Posterior cingulate gyrus (tissue), 11 donors: Measurements from ENCODE around the gene C3orf20.
A peak's percentile ranks its signal among the peaks of the same experiment; 100 is the strongest.
"Not testable (repeated sequence)": the region's sequence is repeated elsewhere in the genome, so short reads cannot be mapped to it uniquely, and the experiment has no call there.

ENCODE experiments used
- DNase-seq, 10 donors: peaks; one replicate each; pipeline versions ENCODE4 v3.0.0 to v3.0.0-alpha.2; 2020 to 2021; ENCODE audit warnings: mixed read lengths in 3 of 10
- intact Hi-C: fragments of 100-400 bp; cut with DNase I; formaldehyde crosslinking; loops from one replicate; pipeline ENCODE4 v1.15.1; 2023

The C3orf20 gene

DNA sequence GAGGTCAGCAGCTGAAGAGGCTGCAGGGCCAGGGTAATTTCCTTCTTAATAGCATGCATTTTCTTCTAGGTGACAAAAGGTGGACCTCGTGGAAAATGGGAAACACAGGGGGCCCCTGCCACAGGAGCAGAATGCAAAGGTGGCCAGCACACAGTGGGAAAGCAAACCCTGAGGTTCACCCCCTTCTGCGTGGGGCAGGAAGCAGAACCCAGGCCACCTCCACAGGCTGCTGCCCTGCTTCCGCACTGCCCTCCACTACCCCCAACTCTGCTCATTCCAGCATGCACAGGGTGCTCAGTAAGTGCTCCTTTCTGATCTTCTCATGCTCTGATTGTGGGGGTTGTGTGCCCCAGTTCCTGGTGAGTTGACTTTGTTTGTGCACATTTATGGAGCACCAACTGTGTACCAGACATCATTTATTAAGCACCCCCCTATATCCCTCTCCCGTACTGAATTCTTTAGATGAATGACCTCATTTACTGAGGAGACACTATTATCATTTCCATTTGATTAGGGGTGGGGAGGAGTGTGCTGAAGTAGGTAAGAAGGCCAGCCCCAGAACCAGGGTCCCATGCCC, 131.1 kb downstream of the C3orf20 start:
- DNase-seq, result peak in 1 of 10 donors; percentile 36
- intact Hi-C loops, result no loop called here

DNA sequence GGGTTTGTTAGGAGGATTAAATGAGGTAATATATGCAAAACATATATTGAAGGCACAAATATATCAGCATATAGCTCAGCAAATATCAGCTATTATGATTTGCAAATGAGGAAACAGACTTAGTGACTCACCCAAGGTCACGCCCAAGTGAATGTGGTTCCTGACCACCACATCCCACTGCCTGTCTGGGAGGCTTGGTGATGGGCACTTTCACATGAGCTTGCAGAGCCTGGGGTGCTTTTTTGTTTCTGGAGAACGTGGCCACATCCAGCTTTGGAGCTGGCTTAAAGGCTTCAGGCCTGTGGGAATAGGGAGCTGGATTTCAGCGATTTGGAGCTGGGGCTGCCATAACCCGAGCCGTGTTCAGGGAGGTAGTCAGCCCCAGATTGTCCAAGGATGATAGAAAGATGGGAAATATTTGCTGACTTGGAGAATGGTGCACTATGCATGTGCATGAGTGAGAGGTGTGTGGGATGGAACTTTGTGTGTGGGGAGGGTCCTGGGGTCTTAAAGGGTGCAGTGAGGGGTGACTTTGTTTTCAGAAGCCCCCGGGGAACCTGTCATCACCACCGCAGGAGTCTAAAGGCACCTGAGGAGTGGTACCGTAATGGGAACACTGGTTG, 131.8 kb downstream of the C3orf20 start:
- intact Hi-C loops, result no loop called here
- no peak for DNase-seq

DNA sequence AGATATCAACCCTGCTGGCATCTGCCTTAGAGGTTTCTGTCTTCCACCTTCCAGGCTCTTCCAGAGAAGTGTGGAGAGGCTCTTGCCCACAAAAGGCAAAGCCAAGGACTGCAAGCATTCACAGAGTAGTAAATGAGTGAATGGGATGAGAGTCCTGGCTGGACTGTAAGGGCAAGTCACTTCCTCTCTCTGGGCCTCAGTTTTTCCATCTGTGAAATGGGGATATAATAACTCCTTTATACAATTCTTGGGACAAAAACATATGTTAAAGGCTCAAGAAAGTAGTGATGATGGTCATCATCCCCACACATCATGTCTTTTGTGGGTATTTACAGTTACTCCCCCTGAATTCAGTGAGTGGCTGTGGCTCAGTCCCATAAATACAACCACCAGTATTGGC, 133.1 kb downstream of the C3orf20 start:
- peak in 1 of 10 donors; percentile 5 for DNase-seq
- intact Hi-C loops, result no loop called here

DNA sequence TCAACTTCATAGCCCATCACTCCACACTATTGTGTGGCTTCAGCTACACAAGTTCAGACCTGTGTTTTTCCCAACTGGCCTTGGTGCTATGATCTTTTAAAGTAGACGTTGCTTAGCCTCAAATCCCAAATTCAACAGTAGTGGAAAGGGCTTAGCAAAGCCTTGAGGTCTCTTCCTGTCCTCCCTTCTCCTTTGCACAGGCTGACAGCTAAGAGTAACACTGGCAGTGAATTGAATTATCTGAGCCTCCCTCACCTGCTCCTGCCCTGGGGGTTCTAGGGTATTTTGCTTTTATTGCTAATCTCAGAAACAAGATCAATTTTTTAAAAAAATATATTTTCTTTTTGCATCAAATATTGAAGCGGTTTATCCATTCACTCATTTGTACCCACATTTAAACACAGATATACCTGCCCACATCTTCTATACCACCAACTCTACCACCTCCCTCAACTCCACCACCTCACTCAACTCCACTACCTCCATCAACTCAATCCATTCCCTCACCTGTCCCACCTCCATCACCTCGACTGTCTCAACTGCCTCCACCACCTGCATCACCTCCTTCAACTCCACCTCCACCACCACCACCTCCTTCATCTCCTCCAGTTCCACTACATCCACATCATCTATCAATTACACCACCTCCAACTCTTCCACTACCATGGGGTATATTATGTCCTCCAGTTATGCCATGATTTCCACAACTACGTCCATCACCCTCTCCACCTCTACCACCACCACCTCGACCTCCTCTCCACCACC, 133.7 kb downstream of the C3orf20 start:
- intact Hi-C loops, result no loop called here
- DNase-seq, result no peak

DNA sequence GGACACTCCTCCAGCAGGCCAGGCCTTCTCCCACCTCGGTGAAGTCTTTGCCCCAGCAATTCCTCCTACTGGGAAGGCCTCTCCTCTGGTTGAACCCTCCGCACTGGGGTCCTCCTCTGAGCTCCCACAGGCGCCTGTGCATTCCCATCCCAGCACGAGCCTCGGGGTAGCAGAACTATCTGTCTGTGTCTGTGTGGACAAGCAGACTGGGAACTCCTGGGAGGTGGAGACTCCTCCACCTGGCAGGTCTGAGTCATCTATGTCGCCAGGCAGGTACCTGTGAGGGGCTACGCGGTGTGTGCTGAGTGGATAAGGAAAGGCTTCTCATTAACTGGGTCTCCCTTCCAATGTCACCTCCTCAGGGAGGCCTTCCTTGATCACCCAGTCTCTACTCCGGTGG, 134.7 kb downstream of the C3orf20 start:
- DNase-seq, intact Hi-C loops: not testable (repeated sequence)

DNA sequence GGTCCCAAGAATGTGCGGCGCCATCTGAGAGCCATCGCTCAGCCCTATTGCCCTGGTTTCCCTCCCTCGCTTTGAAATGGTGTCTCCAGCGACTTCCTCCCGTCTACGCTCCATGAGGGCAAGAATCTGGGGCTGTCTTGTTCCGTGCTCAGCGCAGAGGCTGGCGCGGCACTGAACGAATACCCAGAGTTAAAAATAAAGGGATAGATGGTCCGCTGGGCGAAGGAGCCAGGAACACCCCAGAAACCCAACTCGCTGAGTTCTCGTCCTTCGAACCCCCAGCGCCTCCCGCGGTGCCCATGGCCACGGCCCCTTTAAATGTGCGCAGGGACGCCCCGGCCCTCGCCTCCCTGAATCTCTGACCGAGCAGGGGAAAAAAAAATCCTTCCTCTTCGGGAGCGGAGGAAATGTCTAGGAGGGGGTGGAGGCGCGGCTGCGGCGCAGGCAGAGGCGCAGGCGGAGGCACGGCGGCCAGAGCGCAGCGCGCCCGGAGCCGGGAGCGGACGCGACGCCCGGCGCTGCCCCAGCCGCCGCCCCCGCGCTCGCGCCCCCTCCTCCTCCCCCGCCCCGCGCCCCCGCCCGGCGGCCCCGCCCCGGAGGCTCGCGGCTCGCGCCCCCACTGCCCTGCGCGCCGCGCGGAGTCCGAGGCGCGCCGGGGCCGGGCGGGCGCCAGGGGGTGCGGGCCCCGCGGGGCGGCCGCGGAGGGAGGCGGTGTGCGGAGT, 135.3 kb downstream of the C3orf20 start:
- intact Hi-C loops, result no loop called here

DNA sequence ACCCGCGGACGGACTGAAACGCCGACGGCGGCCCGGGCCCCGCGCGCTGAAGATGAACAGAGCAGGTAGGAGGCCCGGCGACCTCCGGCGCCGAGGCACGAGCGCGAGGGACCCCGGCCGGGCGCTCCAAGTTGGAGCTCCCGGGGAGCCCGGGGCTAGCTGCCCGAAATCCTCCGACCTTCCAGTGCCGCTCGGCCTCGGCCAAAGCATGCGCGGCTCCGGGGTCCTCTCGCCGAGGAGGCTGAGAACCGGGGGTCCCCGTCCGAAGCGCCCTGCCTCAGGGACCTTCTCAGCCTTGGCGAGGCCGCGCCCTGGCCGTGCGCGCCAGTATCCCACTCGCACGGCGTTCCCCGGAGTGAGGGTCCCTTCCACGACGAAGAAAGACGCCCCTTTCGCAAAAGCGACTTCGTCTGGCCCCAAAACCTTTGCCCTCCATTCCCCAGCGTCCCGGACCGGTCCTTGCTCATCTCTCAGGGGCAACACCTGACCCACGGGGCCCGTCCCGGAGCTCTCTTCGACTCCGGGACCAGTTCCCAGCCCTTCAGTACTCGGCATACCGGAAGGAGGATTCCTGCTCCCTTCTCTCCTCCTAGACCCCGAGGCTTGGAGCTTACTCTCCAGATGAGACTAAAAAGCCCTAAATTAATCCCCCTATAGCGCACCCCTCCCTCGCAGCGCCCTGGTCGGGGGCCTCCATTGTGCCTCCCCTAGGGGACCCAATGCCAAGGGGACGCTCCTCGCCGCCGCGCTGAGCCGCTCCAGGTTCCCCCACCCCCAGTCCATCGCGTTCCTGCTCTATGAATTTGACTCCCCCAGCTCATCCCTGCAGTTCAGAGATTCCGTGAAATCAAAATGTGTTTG, 136.1 kb downstream of the C3orf20 start:
- intact Hi-C loops, result no loop called here
- DNase-seq, result peak in 1 of 10 donors; percentile 76

More for the DNA sequence above, 135.3 kb downstream of the C3orf20 start:
- peak in 1 of 10 donors; percentile 82 for DNase-seq

DNA sequence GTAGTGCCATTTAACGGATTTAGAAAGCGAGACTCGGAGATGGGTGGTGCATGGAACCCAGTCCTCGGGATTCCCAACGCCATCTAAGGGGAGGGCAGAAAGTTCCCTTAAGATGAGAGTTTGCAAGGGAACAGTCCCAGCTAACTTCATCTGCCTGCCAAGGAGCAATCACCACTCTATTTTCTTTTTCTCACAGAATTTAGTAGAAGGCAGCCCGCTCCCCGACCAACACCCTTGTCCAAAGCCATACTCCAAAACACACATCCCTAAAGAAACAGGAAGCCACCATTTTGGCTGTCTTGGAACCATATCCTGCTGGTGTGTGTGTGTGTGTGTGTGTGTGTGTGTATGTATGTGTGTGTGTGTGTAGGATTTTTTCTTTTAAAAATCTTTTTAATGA, 136.7 kb downstream of the C3orf20 start:
- peak in 1 of 10 donors; percentile 19 for DNase-seq
- intact Hi-C loops, result no loop called here

DNA sequence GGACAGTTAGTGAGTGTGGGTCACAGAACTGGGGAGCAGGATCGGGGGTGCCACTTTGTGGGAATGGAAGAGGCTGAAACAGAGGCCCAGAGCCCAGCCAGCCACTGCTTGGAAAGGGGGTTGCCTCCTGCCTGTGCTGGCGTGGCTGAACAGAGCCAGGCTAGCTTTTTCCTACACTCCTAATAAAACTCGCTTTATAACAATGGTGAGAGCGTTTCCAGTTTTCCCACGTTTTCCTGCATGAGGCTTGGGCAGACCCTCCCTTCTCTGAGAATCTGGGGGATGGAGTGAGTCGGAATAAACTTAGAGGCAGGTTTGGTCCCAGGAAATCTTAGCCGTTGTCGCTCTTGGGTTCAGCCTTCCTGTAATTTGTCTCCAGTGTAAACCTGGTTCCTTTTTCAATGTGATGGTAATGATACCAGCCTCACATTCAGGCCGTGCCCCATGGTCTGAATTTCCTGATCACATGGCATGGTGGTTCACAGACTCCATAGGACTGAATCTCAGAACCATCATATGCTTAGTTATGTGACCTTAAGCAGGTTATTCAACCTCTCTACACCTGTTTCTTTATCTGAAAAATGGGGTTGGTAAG, 137.4 kb downstream of the C3orf20 start:
- peak in 1 of 10 donors; percentile 54 for DNase-seq
- intact Hi-C loops, result no loop called here

DNA sequence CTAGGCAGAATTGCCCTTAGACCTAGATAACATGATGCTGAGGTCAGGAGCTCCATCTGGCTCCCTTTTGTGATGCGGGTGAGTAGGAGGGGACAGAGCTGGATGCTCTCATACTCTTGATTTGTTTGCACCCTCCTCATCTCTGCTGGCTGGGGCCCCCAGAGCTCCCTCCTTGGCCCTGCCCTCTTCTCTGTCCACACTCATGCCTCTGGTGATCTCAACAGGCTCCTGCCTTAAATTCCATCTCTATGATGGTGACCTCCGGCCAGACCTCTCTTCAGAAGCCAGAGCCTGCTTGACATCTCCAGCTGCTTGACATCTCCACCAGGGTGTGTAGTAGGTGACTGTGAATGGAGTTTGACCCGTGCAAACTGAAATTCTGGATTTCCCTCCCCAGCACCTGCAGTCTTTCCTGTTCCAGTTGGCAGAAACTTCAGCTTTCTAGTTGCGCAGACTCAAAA, 139.5 kb downstream of the C3orf20 start:
- DNase-seq, result peak in 1 of 10 donors; percentile 24
- intact Hi-C loops, result no loop called here

DNA sequence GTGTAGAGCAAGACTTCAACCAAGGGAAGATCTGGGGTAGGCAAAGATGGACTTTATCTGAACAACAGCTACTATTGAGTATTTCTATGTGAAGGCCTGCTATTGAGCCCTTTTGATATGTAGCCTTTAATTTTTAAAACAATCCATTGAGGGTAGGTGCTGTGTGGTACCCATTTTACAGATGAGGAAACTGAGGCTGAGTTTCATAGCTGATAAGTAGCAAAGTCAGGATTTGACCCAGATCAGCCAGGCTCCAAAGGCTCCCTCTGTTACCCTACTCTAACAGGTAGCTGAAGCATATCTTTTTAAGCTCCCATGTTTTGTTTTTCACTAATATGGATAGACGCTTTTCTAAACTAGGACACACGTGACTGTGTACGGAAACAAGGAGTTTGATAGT, 141.4 kb downstream of the C3orf20 start:
- DNase-seq, result no peak
- intact Hi-C loops, result no loop called here

DNA sequence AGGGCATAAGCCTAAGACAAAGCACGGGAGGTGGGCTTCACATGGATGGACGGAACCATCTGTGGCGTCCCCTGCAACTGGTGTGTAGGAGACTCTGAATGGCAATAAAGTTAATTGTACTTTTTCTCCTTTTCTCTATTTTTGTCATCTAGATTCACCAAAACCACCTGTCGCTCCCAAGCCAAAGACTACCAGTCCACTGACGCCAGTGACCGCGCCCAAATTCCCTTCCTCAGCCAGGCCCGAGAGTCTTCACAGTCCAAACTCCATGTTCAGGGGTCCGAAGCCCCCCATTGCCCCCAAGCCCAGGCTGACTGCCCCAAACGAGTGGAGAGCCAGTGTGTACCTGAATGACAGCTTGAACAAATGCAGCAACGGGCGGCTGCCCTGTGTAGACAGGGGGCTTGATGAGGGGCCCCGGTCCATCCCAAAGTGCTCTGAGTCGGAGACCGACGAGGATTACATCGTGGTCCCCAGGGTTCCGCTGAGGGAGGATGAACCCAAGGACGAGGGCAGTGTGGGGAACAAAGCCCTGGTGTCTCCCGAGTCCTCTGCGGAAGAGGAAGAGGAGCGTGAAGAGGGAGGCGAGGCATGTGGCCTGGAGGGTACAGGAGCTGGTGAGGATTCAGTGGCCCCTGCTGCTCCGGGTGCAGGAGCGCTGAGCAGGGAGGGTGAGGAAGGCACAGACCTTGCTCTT, 144.0 kb downstream of the C3orf20 start, which contains the start of gene FGD5:
Gene FGD5 (plus strand): TSS at position 159 of the 697 bp plus-strand sequence. CDS start 110 bp downstream, at position 269.
- DNase-seq, result peak in 1 of 10 donors; percentile 65
- intact Hi-C loops, result no loop called here

DNA sequence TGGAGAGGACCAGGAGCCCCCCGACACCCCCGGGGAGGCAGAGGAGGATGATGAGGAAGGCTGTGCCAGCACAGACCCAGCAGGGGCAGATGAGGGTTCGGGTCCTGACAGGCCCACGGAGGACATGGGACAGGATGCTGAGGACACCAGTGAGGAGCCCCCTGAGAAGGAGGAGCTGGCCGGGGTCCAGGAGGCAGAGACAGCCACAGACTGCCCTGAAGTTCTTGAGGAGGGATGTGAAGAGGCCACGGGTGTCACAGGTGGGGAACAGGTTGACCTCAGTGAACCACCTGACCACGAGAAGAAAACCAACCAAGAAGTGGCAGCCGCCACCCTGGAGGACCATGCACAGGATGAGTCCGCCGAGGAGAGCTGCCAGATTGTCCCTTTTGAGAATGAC, 144.7 kb downstream of the C3orf20 start:
- peak in 1 of 10 donors; percentile 62 for DNase-seq
- intact Hi-C loops, result no loop called here

DNA sequence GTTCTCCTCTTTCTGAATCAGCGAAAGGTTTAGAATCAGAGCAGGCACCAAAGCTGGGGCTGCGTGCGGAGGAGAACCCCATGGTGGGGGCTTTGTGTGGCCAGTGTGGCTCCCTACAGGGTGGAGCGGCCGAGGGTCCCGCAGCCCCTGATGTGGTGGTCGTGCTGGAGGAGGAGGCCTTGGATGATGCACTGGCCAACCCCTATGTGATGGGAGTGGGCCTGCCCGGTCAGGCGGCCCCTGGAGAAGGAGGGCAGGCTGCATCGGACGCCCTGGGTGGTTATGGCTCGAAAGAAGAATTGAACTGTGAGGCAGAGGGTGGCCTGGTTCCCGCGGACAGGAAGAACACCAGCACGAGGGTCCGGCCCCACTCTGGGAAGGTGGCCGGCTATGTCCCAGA, 145.2 kb downstream of the C3orf20 start:
- intact Hi-C loops, result no loop called here
- peak in 1 of 10 donors; percentile 72 for DNase-seq

DNA sequence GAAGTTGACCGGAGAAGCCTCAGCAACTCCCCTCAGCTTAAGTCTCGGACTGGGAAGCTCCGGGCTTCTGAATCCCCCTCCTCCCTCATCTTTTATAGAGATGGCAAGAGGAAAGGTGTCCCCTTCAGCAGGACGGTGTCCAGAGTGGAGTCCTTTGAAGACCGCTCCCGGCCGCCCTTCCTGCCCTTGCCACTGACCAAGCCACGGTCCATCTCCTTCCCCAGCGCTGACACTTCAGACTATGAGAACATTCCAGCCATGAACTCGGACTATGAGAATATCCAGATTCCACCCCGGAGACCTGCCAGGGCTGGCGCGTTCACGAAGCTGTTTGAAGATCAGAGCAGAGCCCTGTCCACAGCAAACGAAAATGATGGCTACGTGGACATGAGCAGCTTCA, 146.2 kb downstream of the C3orf20 start:
- DNase-seq, result peak in 1 of 10 donors; percentile 68

DNA sequence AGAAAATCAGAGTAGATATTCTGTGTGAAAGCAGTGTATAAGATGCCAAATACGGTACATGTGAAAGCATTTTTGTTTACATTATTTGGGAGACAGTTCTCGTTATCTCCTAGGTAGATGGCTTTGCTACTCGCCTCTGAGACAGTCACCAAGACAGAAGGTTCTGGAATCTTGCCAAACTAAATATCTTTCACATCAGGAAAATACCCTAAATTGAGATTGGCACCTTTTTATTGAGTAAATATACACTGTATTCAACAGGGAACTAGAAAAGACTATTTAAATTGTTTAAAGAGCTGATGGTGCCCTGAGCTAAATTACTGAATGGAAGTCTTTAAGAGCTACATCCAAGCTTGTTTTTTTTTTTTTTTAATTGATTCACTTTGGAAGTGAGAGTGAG, 147.2 kb downstream of the C3orf20 start:
- intact Hi-C loops, result no loop called here
- no peak for DNase-seq

More for the DNA sequence above, 146.2 kb downstream of the C3orf20 start:
- intact Hi-C loops, result no loop called here
